Activated naive CD4-positive, alpha-beta T cell treated with anti-CD3 and anti-CD28 coated beads, Interleukin-2, amount 50 U/mL, for 16 hours (primary cell): ENCODE measurements around the gene ACAD8.
A peak's percentile ranks its signal among the peaks of the same experiment; 100 is the strongest.

ENCODE experiments used
- DNase-seq: peaks from one replicate; pipeline ENCODE4 v3.0.0-alpha.2; 2020

Gene ACAD8

DNA sequence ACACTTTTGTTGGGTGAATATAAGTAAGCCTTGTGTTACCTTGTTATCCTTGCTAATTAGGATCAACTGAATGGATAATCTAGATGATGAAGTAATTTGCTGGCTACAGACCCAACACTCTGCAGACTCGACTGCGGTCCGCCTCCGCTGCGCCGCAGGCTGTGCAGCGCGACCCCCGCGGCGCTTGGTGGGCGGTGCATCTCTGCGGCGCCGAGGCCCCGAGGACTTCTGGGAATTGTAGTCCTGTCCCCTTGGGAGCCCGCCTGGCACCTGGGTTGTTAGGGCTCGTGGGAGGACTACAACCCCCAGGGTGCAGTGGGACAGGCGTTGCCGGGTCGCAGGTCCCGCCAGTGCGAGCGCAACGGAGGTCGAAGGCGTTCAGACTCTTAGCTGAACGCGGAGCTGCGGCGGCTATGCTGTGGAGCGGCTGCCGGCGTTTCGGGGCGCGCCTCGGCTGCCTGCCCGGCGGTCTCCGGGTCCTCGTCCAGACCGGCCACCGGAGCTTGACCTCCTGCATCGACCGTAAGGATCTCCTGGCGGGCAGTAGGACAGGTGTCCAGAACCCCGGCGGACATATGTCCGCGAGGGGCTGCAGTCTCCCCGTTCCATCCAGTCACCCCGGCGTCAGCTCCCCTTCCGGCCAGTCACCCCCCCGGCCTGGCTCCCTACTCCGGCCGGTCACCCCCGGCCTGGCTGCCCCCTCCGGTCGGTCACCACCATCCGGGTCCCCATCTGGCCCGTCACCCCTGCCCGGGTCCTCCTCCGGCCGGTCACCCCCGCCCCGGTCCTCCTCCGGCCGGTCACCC lies at the start of gene ACAD8, which contains the start of gene THYN1:
ACAD8 (plus strand) TSS at position 381 of the 806 bp plus-strand sequence; CDS start at position 414, 33 bp downstream.
THYN1 (minus strand) TSS at position 165 of the 806 bp plus-strand sequence. CDS start 470 bp downstream, outside the sequence.
- peak; percentile 96 for DNase-seq

DNA sequence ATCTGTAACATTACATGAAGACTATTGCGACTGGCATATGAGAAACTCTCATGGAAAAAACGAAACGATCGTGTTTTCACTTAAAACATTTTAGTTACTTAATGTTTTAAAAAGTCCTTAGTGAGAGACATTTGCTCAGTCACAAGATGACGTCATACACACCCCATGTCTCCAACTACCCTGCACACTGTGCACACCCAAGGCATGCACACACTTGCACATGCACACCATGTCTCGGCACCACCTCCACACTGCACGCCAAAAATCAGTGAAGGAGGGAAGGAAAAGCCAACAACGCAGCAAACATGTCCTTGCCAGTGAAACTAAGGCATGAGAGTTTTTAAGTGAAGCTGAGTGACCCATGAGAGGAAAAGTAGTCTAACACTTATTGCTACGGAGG lies 47.6 kb upstream of the ACAD8 start:
- no peak for DNase-seq

- DNase-seq = no peak
Observed at GRCh38 chr11:134206185-134206584, 47.2 kb upstream of the ACAD8 start.

DNA sequence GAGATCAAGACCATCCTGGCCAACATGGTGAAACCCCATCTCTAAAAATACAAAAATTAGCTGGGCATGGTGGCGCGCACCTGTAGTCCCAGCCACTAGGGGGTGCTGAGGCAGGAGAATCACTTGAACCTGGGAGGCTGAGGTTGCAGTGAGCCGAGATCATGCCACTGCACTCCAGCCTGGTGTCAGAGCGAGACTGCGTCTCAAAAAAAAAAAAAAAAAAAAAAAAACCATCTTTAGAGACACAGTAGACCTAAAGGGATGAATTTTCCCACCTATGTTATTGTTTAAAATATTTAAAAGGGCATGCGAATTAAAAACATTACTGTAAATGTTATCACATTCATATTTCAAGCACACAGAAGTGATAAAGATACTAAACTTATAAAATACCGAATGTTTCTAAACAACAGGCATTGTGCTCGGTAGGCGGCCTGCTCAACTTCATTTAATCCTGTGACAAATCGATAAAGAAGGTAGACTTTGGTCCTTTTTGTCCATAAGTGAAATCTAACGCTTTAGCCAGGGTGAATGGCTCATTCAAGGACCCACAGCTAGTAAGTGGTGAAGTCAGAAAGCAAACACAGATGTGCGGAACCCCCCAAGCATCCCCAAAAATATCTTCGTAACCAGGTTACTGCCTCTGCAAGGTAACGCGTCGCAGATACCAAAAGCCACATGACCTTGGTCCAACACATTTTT lies 45.7 kb upstream of the ACAD8 start:
- peak; percentile 66 for DNase-seq

DNA sequence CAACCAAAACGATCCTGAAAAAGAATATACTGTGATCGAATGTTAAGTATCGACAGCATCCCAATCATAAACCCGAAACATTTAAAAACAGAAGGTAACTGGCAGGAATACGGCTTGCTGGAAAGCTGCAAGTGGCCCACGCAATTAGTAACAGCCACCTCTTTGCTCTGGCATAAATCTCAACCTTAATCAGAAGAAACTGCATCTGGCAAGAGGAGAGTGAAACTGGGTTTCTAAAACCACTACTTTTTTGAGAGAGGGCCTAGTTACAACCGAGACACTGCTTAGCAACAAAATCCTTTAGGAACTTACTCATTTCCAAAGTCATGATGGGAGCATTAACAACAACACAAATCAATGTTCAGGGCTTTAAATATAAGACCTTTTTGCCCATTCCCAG lies 37.5 kb upstream of the ACAD8 start:
- DNase-seq = no peak

GRCh38 chr11:134216816-134217215 lies 36.6 kb upstream of the ACAD8 start:
- DNase-seq = no peak

GRCh38 chr11:134223121-134223520 lies 30.2 kb upstream of the ACAD8 start:
- no peak for DNase-seq

GRCh38 chr11:134223836-134224709 lies 29.3 kb upstream of the ACAD8 start, which contains the start of the genes NCAPD3 and VPS26B:
Gene NCAPD3, minus strand, starts transcription at chr11:134223967. Its CDS starts 41 bp downstream, at chr11:134223926.
Gene VPS26B, plus strand, starts transcription at chr11:134224671. Its CDS starts 452 bp downstream, at chr11:134225123.
- peak; percentile 97 for DNase-seq

DNA sequence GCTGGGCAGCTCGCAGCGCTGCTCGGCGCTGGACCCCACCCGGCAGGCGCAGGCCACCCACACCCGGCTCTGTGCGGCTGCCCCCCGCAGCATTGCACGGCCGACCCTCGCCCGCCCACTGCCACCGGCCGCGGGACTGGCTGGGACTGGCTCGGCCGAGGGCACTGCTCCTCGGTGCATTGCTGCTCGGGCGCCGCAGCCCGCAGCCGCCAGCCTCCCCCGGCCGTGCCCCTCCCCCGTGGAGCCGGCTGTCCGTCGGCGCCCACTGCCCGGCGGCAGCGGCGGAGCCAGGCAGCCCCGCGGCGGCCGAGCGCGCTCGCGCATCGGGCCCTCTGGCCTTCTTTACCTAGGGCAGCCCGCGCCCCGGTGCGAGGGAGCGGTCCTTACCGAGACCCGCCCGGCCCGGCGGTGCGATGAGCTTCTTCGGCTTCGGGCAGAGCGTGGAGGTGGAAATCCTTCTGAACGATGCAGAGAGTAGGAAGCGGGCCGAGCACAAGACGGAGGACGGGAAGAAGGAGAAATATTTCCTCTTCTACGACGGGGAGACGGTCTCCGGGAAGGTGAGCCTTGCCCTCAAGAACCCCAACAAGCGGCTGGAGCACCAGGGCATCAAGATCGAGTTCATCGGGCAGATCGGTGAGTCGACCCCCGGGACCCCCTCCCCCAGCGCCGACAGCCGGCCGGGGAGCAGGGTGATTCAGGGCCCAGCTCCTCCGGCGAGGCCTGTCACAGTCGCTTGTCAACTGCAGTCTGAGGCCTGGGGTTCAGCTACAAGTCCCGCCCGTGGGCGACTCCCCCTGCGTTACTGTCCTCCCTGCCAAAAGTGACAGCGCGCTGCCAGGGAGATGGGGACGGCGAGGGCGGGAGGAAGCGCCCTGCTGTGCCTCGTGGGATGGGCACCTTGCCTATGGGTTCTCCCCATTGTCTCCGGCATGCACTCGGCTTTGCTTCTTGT lies 28.4 kb upstream of the ACAD8 start:
- DNase-seq = peak; percentile 71

- DNase-seq = no peak
Observed at GRCh38 chr11:134226806-134227325, 26.5 kb upstream of the ACAD8 start.

DNA sequence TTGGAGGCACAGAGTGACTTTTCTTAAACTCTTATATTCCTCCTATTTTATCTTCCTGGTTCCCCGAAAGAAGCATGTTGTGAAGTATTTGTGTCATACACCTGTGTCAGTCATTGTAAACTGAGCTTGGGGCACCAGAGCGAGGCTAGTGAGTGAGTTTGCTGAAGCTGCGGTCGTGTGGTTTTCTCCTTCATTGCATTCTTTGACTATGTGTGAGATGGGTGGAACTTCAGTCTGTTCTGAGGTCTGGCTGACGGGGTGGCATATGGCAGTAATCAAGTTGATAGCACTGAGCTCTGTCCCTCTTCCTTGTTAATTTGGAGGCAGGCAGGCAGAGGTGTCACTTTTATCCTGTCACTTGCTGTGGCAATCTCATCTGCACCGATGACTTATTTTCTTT lies 24.7 kb upstream of the ACAD8 start:
- DNase-seq = no peak

- no peak for DNase-seq
Observed at GRCh38 chr11:134229126-134229790, 24.1 kb upstream of the ACAD8 start.

- no peak for DNase-seq
Observed at GRCh38 chr11:134230339-134230738, 23.0 kb upstream of the ACAD8 start.

- DNase-seq = no peak
Observed at GRCh38 chr11:134231958-134232659, 21.3 kb upstream of the ACAD8 start.

GRCh38 chr11:134233729-134234179 lies 19.6 kb upstream of the ACAD8 start:
- no peak for DNase-seq

DNA sequence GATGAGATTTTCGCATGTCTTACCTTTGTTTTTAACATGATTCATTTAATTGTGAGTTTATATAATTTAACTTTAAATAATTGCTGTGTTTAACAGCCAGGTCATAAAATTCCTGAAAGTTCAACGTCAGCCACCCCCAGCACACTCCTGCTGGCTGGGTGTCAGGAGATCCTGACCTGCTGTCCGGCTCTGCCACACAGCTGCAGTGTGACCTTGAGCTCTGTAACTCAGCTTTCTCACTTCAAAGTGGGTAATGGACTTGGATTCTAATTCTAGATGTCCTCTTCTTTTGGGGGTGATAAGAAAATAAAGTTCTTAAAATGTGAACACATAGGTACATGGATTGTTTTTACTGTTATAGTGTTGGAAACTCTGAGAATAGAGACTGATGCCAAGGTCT lies 18.0 kb upstream of the ACAD8 start:
- DNase-seq = no peak

DNA sequence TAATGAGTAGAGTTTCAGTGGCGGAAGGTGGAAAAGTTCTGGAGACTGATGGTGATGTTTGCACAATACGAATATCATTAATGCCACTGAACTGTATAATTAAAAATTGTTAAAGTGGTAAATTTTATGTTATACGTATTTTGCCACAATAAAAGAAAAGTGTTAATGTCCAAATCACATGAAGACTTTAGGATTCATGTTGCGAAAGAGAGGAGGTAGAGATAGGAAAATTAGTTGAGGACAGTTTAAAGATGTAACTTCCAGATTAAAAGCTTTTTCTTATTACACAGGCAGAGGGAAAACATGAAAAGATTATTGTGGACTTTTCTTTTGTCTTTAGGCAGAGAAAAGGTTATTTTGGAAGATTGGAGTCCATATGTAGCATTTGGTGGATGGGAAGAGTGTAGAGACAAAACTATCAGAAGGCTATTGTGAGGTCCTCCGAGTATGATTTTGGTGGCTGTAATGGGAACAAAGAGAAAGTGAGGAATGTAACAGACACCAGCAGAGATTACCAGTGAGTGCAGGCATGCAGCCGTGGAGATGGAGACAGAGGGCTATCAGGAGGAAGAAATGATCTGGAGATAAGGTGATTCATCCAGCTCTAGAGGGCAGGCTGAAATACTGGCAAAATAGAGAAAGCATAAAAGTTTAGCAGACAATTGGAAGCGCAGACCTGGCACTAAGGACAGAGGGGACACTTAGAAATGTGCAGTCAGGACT lies 16.4 kb upstream of the ACAD8 start:
- DNase-seq = no peak

- no peak for DNase-seq
Observed at GRCh38 chr11:134237557-134237922, 15.8 kb upstream of the ACAD8 start.

GRCh38 chr11:134238956-134239355 lies 14.4 kb upstream of the ACAD8 start:
- no peak for DNase-seq
